ENCODE measurements around the gene OR6M1.

The OR6M1 gene, protein sequence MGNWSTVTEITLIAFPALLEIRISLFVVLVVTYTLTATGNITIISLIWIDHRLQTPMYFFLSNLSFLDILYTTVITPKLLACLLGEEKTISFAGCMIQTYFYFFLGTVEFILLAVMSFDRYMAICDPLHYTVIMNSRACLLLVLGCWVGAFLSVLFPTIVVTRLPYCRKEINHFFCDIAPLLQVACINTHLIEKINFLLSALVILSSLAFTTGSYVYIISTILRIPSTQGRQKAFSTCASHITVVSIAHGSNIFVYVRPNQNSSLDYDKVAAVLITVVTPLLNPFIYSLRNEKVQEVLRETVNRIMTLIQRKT

DNA sequence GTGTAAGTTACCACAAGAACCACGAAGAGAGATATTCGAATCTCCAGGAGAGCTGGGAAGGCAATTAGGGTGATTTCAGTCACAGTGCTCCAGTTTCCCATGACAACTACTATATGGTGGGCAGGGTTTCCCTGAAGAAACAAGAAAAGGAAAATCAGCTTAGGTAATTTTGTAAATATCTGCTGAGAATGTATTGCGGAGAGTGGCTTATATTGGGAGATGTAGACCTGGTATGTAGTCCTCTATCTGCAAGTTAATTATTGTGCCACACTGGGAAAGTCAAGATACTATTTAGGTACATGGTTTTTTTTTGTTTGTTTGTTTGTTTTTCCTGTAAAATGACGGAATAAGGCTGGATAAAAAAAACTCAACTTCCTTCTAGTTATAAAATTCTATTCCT, at the start of gene OR6M1:
Gene OR6M1, minus strand, starts transcription at position 101 of the 400 bp plus-strand sequence. Its CDS starts 0 bp downstream, at position 101.
- DNase-seq (ENCODE audit: low read depth in 3 of 3, low spot score in 1 of 3), result no peak

DNA sequence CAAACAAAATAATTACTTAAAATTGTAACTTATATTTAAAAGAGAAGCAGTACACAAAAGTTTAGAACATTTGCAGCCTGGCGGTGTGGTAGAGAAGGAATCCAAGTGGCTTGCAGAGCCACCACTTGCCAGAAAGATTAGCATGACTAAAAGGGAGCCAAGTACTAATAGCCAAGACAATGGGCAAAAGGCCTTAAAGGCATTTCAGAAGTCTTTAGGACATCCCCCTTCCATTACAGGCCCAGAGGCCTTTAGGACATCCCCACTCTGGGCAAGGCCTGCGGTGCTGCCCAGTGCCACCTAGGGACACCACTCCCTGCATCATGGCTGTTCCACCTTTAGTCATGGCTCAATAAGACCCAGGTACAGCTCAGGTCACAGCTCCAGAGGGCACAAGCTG, 46.9 kb upstream of the OR6M1 start:
- DNase-seq (ENCODE audit: low read depth in 3 of 3, low spot score in 1 of 3), result no peak

DNA sequence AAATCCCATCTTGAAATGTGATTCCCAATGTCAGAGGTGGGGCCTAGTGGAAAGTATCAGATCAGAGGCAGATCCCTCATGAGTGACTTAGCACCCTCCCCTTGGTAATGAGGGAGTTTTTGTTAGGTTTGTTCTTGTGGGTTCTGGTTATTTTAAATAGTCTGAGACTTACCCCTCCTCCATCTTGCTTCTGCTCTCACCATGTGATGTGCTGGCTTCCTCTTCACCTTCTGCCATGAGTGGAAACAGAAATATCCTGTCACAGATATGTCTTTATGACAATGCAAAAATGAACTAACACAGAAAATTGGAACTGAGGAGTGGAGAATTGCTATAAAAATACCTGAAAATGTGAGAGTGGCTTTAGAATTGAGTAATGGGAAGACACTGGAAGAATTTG, 46.2 kb upstream of the OR6M1 start:
- DNase-seq (ENCODE audit: low read depth in 3 of 3, low spot score in 1 of 3), result no peak

DNA sequence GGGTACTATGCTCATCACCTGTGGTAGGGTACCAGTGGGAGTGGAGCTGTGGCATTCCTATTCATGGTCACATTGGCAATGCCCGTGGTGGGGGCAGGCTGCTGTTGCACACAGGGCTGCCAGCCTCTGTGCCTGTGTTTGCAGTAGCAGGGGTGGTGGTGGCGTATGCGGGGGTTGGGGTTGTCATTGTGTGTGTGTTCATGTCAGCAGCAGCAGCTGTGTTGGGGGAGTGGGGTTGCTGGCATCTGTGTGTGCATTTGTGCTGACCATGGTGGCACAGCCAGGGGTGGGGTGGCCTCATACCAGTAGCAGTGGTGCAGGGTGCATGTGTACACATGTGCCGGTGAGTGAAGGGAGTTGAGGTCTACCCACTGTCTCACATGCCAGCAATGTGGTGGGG, 45.0 kb upstream of the OR6M1 start:
- no peak for DNase-seq (ENCODE audit: low read depth in 3 of 3, low spot score in 1 of 3)

DNA sequence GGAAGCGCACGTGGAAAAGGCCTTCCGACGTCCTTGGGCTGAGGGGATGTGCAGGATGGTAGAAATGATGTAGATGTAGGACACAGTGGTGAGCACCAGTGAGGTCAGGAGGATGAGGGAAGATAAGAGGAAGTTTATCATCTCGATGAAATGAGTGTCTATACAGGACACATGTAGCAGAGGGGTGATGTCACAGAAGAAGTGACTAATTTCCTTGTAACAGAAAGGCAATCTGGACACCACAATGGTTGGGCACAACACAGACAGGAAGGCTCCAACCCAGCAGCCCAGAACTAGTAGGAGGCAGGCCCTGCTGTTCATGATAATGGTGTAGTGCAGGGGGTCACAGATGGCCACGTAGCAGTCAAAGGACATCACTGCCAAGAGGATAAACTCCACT, 35.0 kb upstream of the OR6M1 start:
- DNase-seq (ENCODE audit: low read depth in 3 of 3, low spot score in 1 of 3), result no peak

DNA sequence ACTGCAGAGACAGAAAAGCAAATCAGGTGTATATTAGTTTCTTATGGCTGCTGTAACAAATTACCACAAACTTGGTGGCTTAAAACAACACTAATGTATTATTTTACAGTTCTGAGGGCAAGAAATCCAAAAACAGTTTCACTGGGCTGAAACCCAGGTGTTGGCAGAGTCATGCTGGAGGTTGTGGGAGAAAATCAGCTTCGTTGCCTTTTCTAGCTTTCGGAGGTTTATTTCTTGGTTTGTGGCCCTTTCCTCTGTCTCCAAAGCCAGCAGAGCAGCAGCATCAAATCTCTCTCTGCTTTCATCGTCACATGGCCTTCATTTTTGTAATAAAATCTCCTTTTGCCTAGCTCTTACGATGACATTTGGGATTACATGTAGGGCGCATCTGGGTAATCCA, 33.0 kb upstream of the OR6M1 start:
- no peak for DNase-seq (ENCODE audit: low read depth in 3 of 3, low spot score in 1 of 3)

DNA sequence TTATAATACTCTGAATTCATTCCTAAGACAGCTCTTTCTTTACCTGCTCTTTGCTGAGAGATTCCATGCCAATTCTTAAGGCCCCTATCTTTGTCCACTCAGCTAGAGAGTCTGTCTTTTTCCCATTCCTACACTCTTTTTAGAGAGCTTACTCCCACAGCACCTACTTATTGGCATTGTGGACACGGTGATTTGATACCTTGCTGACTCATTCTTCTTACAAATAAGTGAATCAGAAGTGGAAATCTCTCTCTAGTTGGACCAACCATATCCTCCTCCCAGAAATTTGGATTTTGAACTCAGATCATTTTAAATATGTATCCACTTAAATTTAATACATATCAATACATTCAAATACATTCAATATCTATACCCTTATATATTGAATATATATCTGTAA, 32.5 kb upstream of the OR6M1 start:
- DNase-seq (ENCODE audit: low read depth in 3 of 3, low spot score in 1 of 3), result no peak

DNA sequence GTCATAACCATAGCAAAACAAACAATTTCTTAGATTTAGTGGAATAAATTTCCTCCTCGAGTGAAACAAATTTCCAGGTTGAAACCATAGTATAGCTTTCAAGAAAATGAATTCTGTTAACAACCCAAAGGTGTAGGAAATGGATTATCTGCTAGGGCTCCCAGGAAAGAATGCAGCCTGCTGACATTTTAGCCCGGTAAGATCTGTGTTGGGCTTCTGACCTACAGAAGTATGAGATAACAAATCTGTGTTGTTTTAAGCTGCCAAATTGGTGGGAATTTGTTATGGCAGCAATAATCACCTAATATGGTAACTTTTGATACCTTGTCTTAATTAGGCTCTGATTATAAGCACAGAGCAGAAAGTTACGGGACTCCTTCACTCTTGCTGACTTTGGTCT, 32.0 kb upstream of the OR6M1 start:
- no peak for DNase-seq (ENCODE audit: low read depth in 3 of 3, low spot score in 1 of 3)

DNA sequence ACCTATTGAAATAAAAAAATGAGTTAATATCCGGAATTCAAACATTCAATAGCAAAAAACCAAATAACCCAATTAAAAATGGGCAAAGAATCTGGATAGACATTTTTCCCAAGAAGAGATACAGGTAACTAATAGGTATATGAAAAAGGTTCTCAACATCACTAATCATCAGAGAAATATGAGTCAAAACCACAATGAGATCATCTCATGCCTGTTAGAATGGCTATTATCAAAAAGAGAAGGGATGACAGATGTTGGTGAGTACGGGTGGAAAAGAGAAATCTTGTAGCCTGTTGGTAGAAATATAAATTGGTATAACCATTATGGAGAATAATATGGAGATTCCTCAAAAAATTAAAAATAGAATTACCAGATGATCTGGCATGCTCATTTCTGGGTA, 26.9 kb upstream of the OR6M1 start:
- no peak for DNase-seq (ENCODE audit: low read depth in 3 of 3, low spot score in 1 of 3)

DNA sequence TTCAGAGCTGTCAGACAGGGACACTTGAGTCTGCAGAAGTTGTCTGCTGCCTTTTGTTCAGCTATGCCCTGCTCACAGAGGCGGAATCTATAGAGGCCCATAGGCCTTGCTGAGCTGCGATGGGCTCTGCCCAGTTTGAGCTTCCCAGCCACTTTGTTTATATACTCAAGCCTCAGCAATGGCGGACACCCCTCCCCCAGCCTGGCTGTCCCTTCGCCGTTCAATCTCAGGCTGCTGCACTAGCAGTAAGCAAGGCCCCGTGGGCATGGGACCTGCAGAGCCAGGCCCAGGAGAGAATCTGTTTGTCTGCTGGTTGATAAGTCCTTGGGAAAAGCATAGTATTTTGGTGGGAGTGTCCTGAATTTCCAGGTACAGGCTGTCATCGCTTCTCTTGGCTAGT, 23.6 kb upstream of the OR6M1 start:
- DNase-seq (ENCODE audit: low read depth in 3 of 3, low spot score in 1 of 3), result no peak

DNA sequence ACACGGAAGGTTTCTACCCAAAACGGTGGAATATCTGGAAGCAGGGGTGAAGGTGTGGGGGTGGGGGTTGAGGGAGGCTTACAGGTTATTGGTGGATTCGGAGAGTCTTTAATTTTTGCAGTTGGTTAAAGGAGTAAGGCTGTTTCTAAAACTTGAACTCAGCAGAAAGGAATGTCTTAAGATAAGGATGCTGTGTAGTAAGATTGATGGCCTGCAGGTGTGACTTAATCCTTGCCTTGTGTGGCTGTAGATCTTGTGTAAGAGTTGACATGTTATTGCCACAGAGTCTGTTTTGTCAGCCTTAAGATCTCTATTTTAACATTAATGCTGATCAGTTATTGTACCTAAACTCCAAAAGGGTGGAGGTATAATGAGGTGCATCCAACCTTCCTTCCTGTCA, 16.4 kb upstream of the OR6M1 start:
- DNase-seq (ENCODE audit: low read depth in 3 of 3, low spot score in 1 of 3), result no peak

DNA sequence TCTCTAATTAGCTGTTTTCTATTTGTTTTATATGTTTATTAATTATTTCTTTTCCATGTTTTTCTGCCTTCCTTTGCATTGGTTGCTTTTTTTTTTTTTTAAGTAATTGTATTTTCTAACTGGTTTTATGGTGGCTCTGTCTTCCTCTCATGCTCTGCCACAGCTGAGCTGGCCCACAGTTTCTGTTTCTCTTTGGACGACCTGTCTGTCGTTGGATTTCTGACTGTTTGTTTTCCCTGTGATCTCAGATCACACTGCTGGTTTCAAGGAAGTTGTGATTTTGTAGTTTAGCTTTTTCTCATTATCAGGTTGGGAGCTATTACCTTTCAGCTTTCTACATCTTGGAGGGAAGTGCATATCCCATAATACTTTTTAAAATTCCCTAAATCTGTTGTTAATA, 15.9 kb upstream of the OR6M1 start:
- no peak for DNase-seq (ENCODE audit: low read depth in 3 of 3, low spot score in 1 of 3)

DNA sequence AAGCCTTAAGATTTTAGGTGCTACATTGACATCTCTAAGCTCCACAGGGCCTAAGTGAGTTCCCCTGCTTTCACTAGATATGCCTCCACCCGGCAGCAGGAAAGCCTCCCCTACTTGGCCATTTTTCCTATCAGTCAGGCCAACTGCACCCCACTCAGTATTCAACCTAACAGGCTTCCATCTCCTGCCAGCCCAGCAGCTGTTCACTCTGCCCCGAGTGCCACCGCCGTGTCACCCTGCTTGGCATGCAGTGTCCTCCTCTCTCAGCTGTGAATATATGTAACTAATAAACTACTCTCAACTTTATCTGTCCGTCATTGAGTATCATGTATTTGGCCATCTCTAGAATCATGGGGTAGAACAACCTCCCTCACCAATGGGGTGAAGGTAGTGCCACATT, 9.0 kb upstream of the OR6M1 start:
- DNase-seq (ENCODE audit: low read depth in 3 of 3, low spot score in 1 of 3), result no peak

DNA sequence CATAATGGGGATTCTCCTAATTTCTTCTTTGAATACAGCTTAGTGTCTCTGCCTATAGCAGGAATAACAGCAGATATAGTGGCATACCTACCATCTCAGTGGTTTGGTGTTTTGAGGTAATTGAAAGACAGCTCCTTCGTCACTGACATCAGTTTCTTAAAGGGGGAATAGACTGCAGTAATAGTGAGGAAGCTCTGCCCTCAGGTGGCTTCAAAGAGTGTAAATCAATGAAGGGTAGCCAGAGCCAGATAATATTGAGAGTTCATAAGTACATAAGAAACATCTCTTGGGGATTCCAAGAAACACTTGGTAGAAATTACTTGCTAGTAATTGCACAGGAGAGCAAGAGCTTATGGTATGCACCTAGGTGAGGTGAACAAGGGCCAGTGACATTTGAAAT, 4.4 kb downstream of the OR6M1 start:
- no peak for DNase-seq (ENCODE audit: low read depth in 3 of 3, low spot score in 1 of 3)

DNA sequence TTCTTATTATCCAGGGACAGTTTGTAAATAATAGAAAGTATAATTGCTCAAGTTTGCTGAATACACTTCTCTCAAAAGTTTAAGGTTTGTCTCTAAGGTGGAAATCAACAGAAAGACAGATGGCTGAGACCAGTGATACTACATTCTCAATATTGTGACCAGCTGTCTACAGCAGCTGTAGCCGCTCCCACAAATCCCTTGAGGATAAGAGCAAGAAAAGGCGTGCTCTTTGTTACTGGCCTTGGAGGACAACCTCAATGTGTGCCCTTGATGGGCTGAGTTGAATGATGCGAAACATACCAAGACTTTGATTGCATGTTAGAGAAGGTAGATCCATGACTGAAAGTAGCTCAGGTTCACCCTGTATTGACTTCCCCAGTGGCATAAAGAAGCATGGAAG, 6.1 kb downstream of the OR6M1 start:
- no peak for DNase-seq (ENCODE audit: low read depth in 3 of 3, low spot score in 1 of 3)

DNA sequence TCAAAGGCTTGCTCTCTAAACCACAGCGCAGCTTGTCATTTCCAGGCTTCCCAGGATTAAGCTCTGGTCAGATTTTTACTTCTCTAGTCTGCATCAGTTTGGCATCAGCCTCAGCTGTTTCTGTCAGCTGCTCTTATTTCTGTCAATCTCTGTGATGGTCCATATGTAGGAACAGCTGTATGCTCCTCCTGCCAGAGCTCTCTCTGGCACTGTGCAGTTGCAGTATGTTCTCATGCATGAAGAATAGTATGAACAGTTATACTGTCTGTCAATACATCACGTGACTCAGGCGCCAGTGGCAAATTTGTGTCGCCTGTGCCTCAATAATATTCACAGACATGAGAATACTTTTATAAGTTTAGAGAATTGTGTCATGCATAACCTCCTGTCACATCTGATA, 6.7 kb downstream of the OR6M1 start:
- no peak for DNase-seq (ENCODE audit: low read depth in 3 of 3, low spot score in 1 of 3)

DNA sequence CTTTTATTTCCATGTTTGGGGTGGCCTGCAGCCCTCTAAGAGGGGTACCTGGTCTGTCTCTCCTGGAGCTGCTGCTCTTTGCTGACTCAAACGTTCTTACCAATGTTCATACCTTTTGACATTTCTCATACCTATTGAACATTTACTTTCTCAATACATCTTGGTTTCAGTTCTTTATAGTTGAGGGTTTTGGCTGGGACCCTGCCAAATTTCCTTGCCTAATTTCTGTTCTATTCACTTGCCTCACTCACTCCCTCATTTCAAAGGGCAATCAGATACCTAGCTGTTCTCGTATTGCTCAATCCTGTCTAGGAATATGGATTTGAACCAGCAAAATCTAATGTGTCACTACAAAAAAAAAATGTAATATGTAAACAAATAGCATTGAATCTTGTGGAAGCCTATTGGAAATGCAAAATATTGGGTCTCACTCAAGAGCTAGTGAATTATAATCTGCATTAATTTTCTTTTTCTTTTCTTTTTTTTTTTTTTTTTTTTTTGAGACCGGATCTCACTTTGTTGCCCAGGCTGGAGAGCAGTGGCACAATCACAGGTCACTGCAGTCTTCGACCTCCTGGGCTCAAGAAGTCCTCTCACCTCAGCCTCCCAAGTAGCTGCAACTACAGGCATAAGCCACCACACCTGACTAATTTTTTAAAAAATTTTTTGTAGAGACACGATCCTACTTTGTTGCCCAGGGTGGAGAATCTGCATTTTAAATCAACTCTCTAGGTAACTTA, 7.5 kb downstream of the OR6M1 start:
- DNase-seq (ENCODE audit: low read depth in 3 of 3, low spot score in 1 of 3), result no peak

DNA sequence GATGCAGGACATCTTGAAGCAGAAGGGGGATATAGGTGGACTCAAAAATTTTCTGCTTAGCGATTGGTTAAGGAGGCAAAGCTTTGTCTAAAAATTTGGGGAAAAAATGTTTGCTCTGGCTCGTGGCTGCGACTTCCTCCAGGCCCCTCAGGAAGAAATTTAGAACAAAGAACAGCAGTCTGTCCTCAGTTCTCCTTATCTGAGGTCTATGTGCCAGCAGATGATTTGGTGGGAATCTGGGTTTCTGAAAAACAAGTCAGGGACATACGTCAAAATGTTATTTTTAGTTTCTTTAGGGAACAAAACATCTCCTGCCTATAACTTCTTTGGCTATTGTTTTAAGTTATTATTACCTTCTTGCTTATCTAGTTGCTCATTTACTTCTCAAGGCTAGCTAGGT, 8.1 kb downstream of the OR6M1 start:
- no peak for DNase-seq (ENCODE audit: low read depth in 3 of 3, low spot score in 1 of 3)

DNA sequence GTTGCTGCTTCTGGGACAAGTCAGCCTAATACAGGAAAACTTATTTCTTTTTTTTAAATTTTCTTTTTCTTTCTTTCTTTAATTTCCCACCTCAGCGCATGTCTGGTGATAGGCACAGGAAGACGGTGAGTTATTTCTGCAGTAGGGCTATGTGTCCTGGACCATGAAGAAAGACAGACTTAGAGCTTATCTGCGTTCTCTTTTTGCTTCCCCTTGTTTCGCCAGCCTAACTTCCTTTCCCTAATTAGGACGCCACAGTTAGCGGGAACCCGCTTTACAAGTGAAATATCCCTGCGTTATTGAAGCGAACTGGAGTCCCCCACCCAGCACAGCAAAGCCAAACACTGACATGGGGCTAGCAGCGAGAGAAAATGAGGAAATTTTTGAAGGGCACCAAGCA, 8.6 kb downstream of the OR6M1 start:
- no peak for DNase-seq (ENCODE audit: low read depth in 3 of 3, low spot score in 1 of 3)

DNA sequence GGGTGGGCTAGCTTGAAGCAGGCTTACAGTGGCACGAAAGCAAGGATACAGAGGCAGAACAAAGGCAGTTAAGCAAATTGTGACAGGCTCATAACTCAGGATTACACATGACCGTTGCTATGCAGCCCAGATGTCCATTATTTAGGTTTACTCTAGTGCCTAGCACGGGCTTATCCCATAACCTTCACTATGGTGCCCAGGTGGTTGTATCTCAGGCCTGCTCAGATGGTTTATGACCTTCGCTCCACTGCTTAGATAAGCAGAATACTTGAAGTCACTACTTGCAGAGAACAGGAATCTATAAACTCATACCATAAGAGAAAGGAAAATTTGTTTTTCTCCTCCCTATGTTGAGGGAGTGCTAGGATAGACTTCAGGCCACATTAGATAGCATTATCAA, 9.0 kb downstream of the OR6M1 start:
- no peak for DNase-seq (ENCODE audit: low read depth in 3 of 3, low spot score in 1 of 3)

DNA sequence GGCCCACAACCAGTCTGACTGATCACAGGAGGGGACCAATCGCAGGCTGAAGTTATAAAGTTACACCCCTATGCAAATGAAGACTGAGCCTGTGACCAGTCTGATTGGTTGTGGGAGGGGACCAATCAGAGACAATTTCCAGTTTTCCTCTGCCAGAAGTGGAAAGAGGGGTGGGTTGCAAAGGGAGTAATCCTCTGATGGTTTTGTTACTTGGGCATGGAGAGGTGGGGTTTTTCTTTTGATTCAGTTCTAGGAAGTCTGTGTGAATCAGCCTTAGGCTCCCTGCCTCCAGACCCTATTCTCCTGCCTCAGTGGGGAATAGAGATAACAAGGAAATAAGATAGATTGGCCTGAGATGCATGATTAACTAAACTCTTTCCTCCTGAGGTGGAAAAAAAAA, 9.9 kb downstream of the OR6M1 start:
- DNase-seq (ENCODE audit: low read depth in 3 of 3, low spot score in 1 of 3), result no peak

DNA sequence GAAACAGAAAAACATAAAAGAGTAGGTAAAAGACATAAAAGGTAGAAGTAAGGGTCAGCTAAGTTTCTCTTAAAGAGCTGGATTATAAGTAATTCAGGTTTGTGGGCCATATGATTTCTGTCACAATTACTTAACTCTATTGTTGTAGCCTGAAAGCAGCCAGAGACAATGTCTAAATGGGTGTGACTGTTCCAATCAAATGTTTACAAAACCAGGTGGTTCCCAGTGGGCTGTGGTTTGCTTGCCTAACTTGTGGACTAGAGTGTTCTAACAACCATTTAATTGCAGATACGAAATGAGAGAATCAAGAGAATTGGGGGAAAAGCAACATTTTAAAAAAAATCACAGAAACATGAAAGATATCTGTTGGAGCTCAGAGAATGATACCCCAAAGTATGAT, 22.6 kb downstream of the OR6M1 start:
- DNase-seq (ENCODE audit: low read depth in 3 of 3, low spot score in 1 of 3), result no peak

DNA sequence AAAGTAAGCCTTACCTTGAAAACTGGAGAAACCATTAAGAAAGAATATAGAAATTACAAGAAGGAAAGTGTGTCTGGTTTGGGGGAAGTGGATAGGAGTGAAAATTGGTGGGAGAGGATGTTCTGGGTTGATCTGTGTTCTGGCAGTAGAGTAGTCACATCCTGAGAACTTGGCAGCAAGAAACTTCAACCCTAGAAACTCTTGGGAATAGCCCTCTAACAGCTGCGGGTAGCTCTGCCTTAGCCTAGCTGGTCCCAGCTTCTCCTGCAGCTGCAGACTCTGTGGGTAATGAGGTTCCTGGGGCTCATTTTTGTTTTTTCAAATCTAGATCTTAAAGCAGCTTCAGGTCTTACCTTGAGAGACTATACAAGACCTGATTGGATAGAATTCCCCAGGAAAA, 27.6 kb downstream of the OR6M1 start:
- DNase-seq (ENCODE audit: low read depth in 3 of 3, low spot score in 1 of 3), result no peak
